Body of pancreas (tissue), 4 donors: ENCODE data around the gene HSBP1. TPM values are rescaled to one million over a fixed set of nuclear protein-coding genes. Genes with fewer than 3 reads are reported as not detected.

Experiments used
- ATAC-seq: fragments of 150-250 bp; one replicate; pipeline ENCODE4 v1.9.1; 2016
- DNase-seq, 4 donors: peaks; one replicate each; pipeline ENCODE4 v3.0.0-alpha.2; 2019
- H3K27ac ChIP-seq, 4 donors: fragments of 200-600 bp; sonication (generic); 1 replicate in 3 of 4; 2 replicates in 1 of 4; pipeline versions ENCODE4 v1.5.1 to v1.6.1; 2016 to 2019; ENCODE audit warnings: mild to moderate bottlenecking in 1 of 4, mixed read lengths in 1 of 4, moderate library complexity in 1 of 4
- H3K27me3 ChIP-seq, 2 donors: fragments of 200-600 bp; sonication (generic); one replicate each; pipeline ENCODE4 v1.6.0; 2016; ENCODE audit warnings: mild to moderate bottlenecking in 1 of 2
- H3K36me3 ChIP-seq, 2 donors: fragments of 200-600 bp; sonication (generic); replicated peaks in 1 of 2; 2 replicates each; pipeline ENCODE4 v1.5.1; 2016; ENCODE audit warnings: low read depth in 2 of 2; ENCODE audit not compliant: insufficient read depth in 1 of 2
- H3K4me1 ChIP-seq: fragments of 200-600 bp; sonication (generic); one replicate; pipeline ENCODE4 v1.6.0; 2016
- H3K4me3 ChIP-seq, 2 donors: fragments of 200-600 bp; sonication (generic); 1 replicate in 1 of 2; 2 replicates in 1 of 2; pipeline ENCODE4 v1.5.1; 2016 to 2019
- H3K9me3 ChIP-seq, 3 donors: fragments of 200-600 bp; sonication (generic); 1 replicate in 2 of 3; 2 replicates in 1 of 3; pipeline ENCODE4 v1.5.1; 2016
- CTCF ChIP-seq, 7 experiments: fragments of 450-650 bp in 4 of 7; fragments of 200-600 bp in 3 of 7; sonication (generic) in 3 of 7; IDR thresholded peaks; one replicate each; pipeline ENCODE4 v1.5.1; 2016 to 2019; ENCODE audit warnings: antibody characterized with exemption in 7 of 7
- POLR2A ChIP-seq, 3 donors: fragments of 450-650 bp; IDR thresholded peaks; one replicate each; pipeline ENCODE4 v1.6.1; 2016; ENCODE audit warnings: antibody characterized with exemption in 3 of 3, mild to moderate bottlenecking in 2 of 3
- WGBS, 2 donors: methylation state at CpG; one replicate each; pipeline ENCODE4 v1.1.5; 2017; 5-methylcytosine and 5-hydroxymethylcytosine counted together
- intact Hi-C: fragments of 100-400 bp; cut with DNase I; formaldehyde crosslinking; loops from one replicate; pipeline ENCODE4 v1.15.1; 2023
- total RNA-seq, 2 donors: library from RNA; depleted of rRNA; stranded (reverse); fragments of >200 nt; gene quantifications; one replicate each; pipeline ENCODE4 v1.1.0, GENCODE V29; 2016

The HSBP1 gene
- total RNA-seq, 2 donors from 2014 or later: 4.9 to 12.5 TPM

GRCh38 chr16:83803811-83804210 lies 4.0 kb upstream of the HSBP1 start:
- peaks cover 3% of the 10 kb centered on the region for H3K4me1 ChIP-seq
- H3K9me3 ChIP-seq: no peaks in the 10 kb centered on the region
- DNase-seq (no peak), ATAC-seq (no peak)
- H3K36me3 ChIP-seq: no peaks in the 10 kb centered on the region
- no peaks in the 10 kb centered on the region for H3K27me3 ChIP-seq
- TF ChIP-seq CTCF (IDR thresholded peaks at IDR 0.05) (no peak), POLR2A (IDR thresholded peaks at IDR 0.05) (no peak)
- no peak overlapping the region for H3K4me3 ChIP-seq
- intact Hi-C loops: no loop called here
- 62 to 63% methylated on average over 3 of the region's 3 CpGs for WGBS, 2 donors
- no peak overlapping the region for H3K27ac ChIP-seq

GRCh38 chr16:83804366-83804765 lies 3.4 kb upstream of the HSBP1 start:
- DNase-seq (no peak), ATAC-seq (no peak)
- Histone ChIP-seq H3K36me3 (no peaks in the 10 kb centered on the region), H3K4me3 (no peak overlapping the region), H3K4me1 (peaks cover 8% of the 10 kb centered on the region), H3K27me3 (no peaks in the 10 kb centered on the region), H3K9me3 (no peaks in the 10 kb centered on the region), H3K27ac (no peak overlapping the region)
- TF ChIP-seq POLR2A (IDR thresholded peaks at IDR 0.05) (no peak), CTCF (IDR thresholded peaks at IDR 0.05) (no peak)
- 88 to 96% methylated on average over 4 to 5 of the region's 5 CpGs for WGBS, 2 donors
- intact Hi-C loops: no loop called here

GRCh38 chr16:83806036-83806435 lies 1.7 kb upstream of the HSBP1 start:
- 30 to 51% methylated on average over 5 of the region's 5 CpGs for WGBS, 2 donors
- Histone ChIP-seq H3K4me3 (no peak overlapping the region), H3K27me3 (no peaks in the 10 kb centered on the region), H3K4me1 (peaks cover 14% of the 10 kb centered on the region), H3K27ac (peak overlapping the region in 1 of 4 donors; percentile 45), H3K9me3 (no peaks in the 10 kb centered on the region), H3K36me3 (no peaks in the 10 kb centered on the region)
- intact Hi-C loops: no loop called here
- ATAC-seq (no peak), DNase-seq (no peak)
- no peak for TF ChIP-seq POLR2A (IDR thresholded peaks at IDR 0.05)
- no peak for TF ChIP-seq CTCF (IDR thresholded peaks at IDR 0.05)

- Histone ChIP-seq H3K27ac (no peak overlapping the region), H3K4me3 (no peak overlapping the region), H3K36me3 (no peaks in the 10 kb centered on the region), H3K4me1 (peaks cover 14% of the 10 kb centered on the region), H3K27me3 (no peaks in the 10 kb centered on the region), H3K9me3 (no peaks in the 10 kb centered on the region)
- WGBS, 2 donors: 80 to 83% methylated on average over 6 of the region's 6 CpGs
- DNase-seq (no peak), ATAC-seq (no peak)
- TF ChIP-seq CTCF (IDR thresholded peaks at IDR 0.05) (no peak), POLR2A (IDR thresholded peaks at IDR 0.05) (no peak)
- intact Hi-C loops: no loop called here
These were observed 1.0 kb upstream of the HSBP1 start for GRCh38 chr16:83806731-83807130.

GRCh38 chr16:83807327-83807709 lies 460 bp upstream of the HSBP1 start:
- ATAC-seq (no peak), DNase-seq (no peak)
- intact Hi-C loops: no loop called here
- Histone ChIP-seq H3K27ac (peak overlapping the region in 2 of 4 donors; percentile 34 to 81), H3K36me3 (no peaks in the 10 kb centered on the region), H3K27me3 (no peaks in the 10 kb centered on the region), H3K9me3 (no peaks in the 10 kb centered on the region), H3K4me1 (peaks cover 14% of the 10 kb centered on the region), H3K4me3 (no peak overlapping the region)
- TF ChIP-seq POLR2A (IDR thresholded peaks at IDR 0.05): no peak
- TF ChIP-seq CTCF (IDR thresholded peaks at IDR 0.05): no peak
- 85 to 87% methylated on average over 8 of the region's 8 CpGs for WGBS, 2 donors
